ENCODE results near the gene VASN. TPM values are rescaled to one million over a fixed set of nuclear protein-coding genes. Genes with fewer than 3 reads are reported as not detected.
"Not testable (repeated sequence)": the region's sequence is repeated elsewhere in the genome, so short reads cannot be mapped to it uniquely, and the experiment has no call there.

Gene VASN
- total RNA-seq, 1 donor from 2014 or later: 33.7 TPM

- no peak for DNase-seq (ENCODE audit: low read depth)
- no peak overlapping the region for H3K4me3 ChIP-seq (ENCODE audit: low read depth, low read length)
- no peak for TF ChIP-seq CTCF (conservative IDR thresholded peaks at IDR 0.05; ENCODE audit: low read depth, low read length)
These were observed 32.8 kb upstream of the VASN start for GRCh38 chr16:4338712-4339299.

GRCh38 chr16:4339455-4339854 is 32.2 kb upstream of the VASN start:
- DNase-seq (ENCODE audit: low read depth): no peak
- H3K4me3 ChIP-seq (ENCODE audit: low read depth, low read length): no peak overlapping the region
- no peak for TF ChIP-seq CTCF (conservative IDR thresholded peaks at IDR 0.05; ENCODE audit: low read depth, low read length)

GRCh38 chr16:4339909-4340308 is 31.7 kb upstream of the VASN start:
- no peak for DNase-seq (ENCODE audit: low read depth)
- H3K4me3 ChIP-seq (ENCODE audit: low read depth, low read length): no peak overlapping the region
- no peak for TF ChIP-seq CTCF (conservative IDR thresholded peaks at IDR 0.05; ENCODE audit: low read depth, low read length)

- no peak overlapping the region for H3K4me3 ChIP-seq (ENCODE audit: low read depth, low read length)
- TF ChIP-seq CTCF (conservative IDR thresholded peaks at IDR 0.05; ENCODE audit: low read depth, low read length): no peak
- no peak for DNase-seq (ENCODE audit: low read depth)
These were observed 31.2 kb upstream of the VASN start for GRCh38 chr16:4340443-4340842.

GRCh38 chr16:4341250-4341649 is 30.4 kb upstream of the VASN start:
- no peak for TF ChIP-seq CTCF (conservative IDR thresholded peaks at IDR 0.05; ENCODE audit: low read depth, low read length)
- no peak for DNase-seq (ENCODE audit: low read depth)
- no peak overlapping the region for H3K4me3 ChIP-seq (ENCODE audit: low read depth, low read length)

GRCh38 chr16:4342866-4343744 is 28.5 kb upstream of the VASN start:
- DNase-seq (ENCODE audit: low read depth): no peak
- H3K4me3 ChIP-seq (ENCODE audit: low read depth, low read length): no peak overlapping the region
- no peak for TF ChIP-seq CTCF (conservative IDR thresholded peaks at IDR 0.05; ENCODE audit: low read depth, low read length)

GRCh38 chr16:4344300-4344982 is 27.2 kb upstream of the VASN start:
- H3K4me3 ChIP-seq (ENCODE audit: low read depth, low read length); DNase-seq (ENCODE audit: low read depth): not testable (repeated sequence)
